ENCODE measurements around the gene RORB. TPM values are rescaled to one million over a fixed set of nuclear protein-coding genes. Genes with fewer than 3 reads are reported as not detected.
A peak's percentile ranks its signal among the peaks of the same experiment; 100 is the strongest.

Gene RORB
- total RNA-seq, 2 experiments from 2014 or later = 0.08 to 0.16 TPM

DNA sequence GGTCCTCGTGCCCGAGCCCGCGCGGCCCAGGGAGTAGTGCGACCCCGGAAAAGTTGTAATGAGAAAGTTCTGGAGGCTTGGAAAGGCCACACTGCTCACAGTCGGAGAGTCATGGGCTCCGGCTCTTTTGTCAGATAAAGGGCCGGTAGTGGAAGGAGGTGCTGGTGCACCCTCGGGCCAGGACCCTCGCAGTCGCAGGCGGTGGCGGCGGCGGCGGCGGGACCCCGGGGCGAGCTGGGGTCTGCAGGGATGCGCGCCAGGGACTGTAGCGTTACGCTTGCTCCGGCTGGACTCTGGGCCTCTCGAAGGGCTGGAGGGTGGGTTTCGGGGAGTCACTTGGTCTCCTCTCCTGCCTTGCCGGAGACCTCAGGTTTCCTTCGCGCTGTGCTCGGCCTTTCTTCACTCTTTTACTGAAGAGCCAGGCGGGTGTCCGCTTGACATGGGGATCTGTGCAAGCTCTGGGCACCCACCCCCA lies 1.5 kb downstream of the RORB start:
- Mint-ChIP-seq H3K27me3 (ENCODE audit: low read depth) (peaks cover 62% of the 10 kb centered on the region), H3K27ac (no peak overlapping the region), H3K4me3 (peak overlapping the region; percentile 92), H3K9me3 (ENCODE audit: insufficient read depth) (no peaks in the 10 kb centered on the region), H3K4me1 (ENCODE audit: low read depth) (peaks cover 35% of the 10 kb centered on the region), H3K36me3 (ENCODE audit: low read depth) (no peaks in the 10 kb centered on the region)
- ChIA-PET CTCF (no interaction called here), POLR2A (no interaction called here)
- ATAC-seq (no peak), DNase-seq (no peak)

DNA sequence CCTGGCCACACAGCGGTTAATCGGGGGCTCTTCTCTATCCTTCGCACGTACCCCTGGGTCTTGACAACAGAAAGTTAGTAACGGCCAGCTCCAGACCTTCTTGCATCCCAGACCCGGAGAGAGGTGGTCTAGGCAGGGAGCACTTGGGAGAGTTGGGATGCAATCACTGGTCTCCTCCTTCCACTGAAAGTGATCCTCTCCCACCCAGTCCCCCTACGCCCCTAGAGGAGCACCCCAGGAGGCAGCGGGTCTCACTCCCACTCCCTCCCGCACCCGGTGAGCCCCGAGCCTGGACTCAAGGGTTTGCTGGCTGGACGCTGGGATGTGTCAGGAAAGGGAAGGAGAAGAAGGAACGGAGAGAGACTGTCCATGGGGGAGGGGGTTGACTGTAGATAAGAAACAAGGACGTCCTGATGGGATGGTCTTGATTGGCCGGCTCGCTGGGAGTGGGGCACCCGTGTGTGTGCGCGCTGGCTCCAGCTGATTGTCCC lies 2.0 kb downstream of the RORB start:
- ChIA-PET CTCF (interaction anchor here (1.2 kb wide), 1 partner anchor 56 kb away, joined by 3 read pairs; no protein-coding TSS in a partner anchor), POLR2A (no interaction called here)
- DNase-seq (no peak), ATAC-seq (no peak)
- no peaks in the 10 kb centered on the region for H3K9me3 Mint-ChIP-seq (ENCODE audit: insufficient read depth)
- H3K4me3 Mint-ChIP-seq = peak overlapping the region; percentile 92
- H3K27me3 Mint-ChIP-seq (ENCODE audit: low read depth) = peaks cover 61% of the 10 kb centered on the region
- no peaks in the 10 kb centered on the region for H3K36me3 Mint-ChIP-seq (ENCODE audit: low read depth)
- peaks cover 35% of the 10 kb centered on the region for H3K4me1 Mint-ChIP-seq (ENCODE audit: low read depth)
- no peak overlapping the region for H3K27ac Mint-ChIP-seq

DNA sequence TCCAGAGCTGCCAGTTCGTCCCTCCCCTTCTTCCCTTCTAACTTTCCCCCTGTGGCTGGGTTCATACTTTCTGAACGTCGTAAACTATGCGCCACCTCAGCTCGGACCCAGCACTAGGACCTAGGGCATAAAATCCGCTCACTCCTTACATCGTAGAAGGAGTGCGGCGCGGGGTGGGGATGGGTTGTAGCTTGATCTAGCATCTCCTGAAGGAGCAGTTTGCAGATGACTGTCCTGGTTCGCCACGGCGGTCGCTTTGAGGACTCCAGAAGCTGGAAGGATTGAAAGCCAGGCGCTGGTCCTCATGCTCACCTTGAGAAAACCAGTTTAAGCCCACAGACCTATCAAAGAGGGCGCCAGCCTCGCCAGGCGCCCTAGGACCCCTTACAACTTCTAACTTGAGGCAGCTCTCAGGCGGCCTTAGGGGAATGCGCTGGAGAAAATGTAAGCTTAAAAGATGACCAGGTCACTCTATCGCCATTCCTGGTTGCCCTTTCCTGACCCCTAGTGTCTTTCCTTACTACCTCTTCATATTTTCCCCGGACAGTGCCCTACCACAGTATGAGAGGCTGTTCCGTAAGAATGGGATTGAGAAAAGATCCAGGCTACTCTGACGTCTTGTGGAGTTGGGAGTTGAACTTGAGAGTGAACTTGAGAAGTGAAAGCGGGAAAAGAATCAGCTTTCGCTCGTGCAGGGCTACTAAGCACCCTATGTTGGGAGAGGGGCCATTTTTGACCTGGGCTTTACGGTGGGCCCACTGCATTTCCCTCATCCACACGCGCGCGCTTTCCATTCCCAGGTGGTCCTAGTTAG lies 2.8 kb downstream of the RORB start:
- ChIA-PET POLR2A (no interaction called here), CTCF (interaction anchor here (1.2 kb wide), 1 partner anchor 55 kb away, joined by 3 read pairs; no protein-coding TSS in a partner anchor)
- Mint-ChIP-seq H3K36me3 (ENCODE audit: low read depth) (no peaks in the 10 kb centered on the region), H3K9me3 (ENCODE audit: insufficient read depth) (no peaks in the 10 kb centered on the region), H3K27me3 (ENCODE audit: low read depth) (peaks cover 59% of the 10 kb centered on the region), H3K4me1 (ENCODE audit: low read depth) (peaks cover 35% of the 10 kb centered on the region), H3K27ac (no peak overlapping the region), H3K4me3 (peak overlapping the region; percentile 92)
- no peak for DNase-seq
- ATAC-seq = no peak

DNA sequence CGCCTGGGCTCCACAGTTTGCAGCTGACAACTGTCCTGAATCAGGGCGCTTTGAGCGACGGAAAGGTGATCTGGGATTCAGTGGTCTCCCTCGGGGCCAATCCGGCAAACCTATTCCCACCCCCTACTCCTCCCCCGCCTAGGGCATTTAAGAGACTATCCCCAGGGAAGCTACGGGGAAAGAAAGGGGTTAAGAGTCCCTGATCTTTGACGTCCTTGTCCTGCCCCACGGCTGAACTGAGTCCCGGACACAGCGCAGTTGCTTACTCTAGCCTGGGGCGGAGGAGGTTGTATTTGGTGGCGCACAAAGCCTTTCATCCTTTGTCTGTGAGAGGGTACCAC lies 3.4 kb downstream of the RORB start:
- Mint-ChIP-seq H3K27me3 (ENCODE audit: low read depth) (peaks cover 59% of the 10 kb centered on the region), H3K36me3 (ENCODE audit: low read depth) (no peaks in the 10 kb centered on the region), H3K9me3 (ENCODE audit: insufficient read depth) (no peaks in the 10 kb centered on the region), H3K4me3 (peak overlapping the region; percentile 92), H3K4me1 (ENCODE audit: low read depth) (peaks cover 35% of the 10 kb centered on the region), H3K27ac (no peak overlapping the region)
- CTCF ChIA-PET = no interaction called here
- ATAC-seq (no peak), DNase-seq (no peak)
- POLR2A ChIA-PET = no interaction called here

DNA sequence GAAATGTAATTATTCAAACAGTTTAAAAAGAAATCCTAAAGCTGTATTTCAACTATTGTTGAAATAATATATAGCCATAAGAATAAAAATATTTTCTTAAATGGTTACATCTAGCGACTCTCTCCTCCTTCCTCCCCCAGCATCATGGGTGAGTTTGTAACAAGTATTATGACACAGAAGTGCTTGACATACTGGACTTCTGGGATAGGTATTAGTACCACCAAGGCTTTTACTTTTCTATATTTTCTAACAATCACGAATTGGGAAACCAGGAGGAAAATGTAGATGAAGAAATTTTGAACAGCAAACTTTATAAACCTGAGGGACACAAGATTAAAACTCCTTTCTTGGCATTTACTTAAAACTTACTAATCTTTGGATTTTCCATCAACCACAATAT lies 4.4 kb downstream of the RORB start:
- no peak overlapping the region for H3K4me3 Mint-ChIP-seq
- DNase-seq (no peak), ATAC-seq (no peak)
- peaks cover 51% of the 10 kb centered on the region for H3K27me3 Mint-ChIP-seq (ENCODE audit: low read depth)
- H3K36me3 Mint-ChIP-seq (ENCODE audit: low read depth) = no peaks in the 10 kb centered on the region
- ChIA-PET CTCF (no interaction called here), POLR2A (no interaction called here)
- no peak overlapping the region for H3K27ac Mint-ChIP-seq
- peaks cover 34% of the 10 kb centered on the region for H3K4me1 Mint-ChIP-seq (ENCODE audit: low read depth)
- no peaks in the 10 kb centered on the region for H3K9me3 Mint-ChIP-seq (ENCODE audit: insufficient read depth)

DNA sequence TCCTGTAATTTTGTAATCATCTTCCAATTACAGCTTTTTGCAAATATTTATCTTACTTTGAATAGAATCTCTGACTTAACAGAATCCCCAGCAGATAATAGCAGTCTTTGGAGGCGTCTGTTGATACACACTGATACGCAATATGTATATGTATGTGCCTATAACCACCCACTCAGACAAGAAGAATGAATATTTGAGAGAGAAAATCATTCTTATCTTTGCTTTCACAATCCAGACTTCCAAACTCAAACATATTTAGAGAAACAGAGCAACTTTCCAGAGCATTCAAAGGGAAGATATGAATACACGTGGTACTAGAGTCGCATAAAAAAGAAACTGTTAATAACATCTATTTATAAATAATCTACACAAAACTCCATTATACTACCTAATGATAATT lies 6.1 kb downstream of the RORB start:
- H3K36me3 Mint-ChIP-seq (ENCODE audit: low read depth) = no peaks in the 10 kb centered on the region

DNA sequence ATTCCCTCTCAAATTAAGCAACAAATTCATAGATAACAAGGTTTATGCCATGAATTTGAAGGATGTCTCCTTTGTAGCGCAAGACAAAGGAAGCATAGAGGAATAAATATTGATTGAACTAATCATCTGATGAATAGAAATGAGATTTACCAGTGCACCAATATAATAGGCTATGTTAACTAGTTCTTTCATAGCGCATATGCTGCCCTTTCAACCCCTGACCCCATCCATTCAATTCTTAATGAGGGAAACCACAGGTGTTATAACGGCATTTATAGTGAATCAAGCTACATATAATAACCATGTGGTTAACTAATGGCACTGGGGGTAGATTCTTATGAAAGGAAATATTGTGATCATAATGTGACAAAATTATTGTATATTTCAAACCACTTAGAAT lies 6.5 kb downstream of the RORB start:
- H3K27ac Mint-ChIP-seq = no peak overlapping the region
- DNase-seq = no peak
- H3K27me3 Mint-ChIP-seq (ENCODE audit: low read depth) = peaks cover 37% of the 10 kb centered on the region
- H3K4me1 Mint-ChIP-seq (ENCODE audit: low read depth) = peaks cover 23% of the 10 kb centered on the region
- ChIA-PET POLR2A (no interaction called here), CTCF (no interaction called here)
- no peaks in the 10 kb centered on the region for H3K9me3 Mint-ChIP-seq (ENCODE audit: insufficient read depth)
- no peaks in the 10 kb centered on the region for H3K36me3 Mint-ChIP-seq (ENCODE audit: low read depth)
- ATAC-seq = no peak
- no peak overlapping the region for H3K4me3 Mint-ChIP-seq

More for the DNA sequence above, 6.1 kb downstream of the RORB start:
- Mint-ChIP-seq H3K9me3 (ENCODE audit: insufficient read depth) (no peaks in the 10 kb centered on the region), H3K27me3 (ENCODE audit: low read depth) (peaks cover 40% of the 10 kb centered on the region), H3K4me1 (ENCODE audit: low read depth) (peaks cover 26% of the 10 kb centered on the region), H3K4me3 (no peak overlapping the region), H3K27ac (no peak overlapping the region)
- POLR2A ChIA-PET = no interaction called here
- no peak for DNase-seq
- CTCF ChIA-PET = no interaction called here
- ATAC-seq = no peak

DNA sequence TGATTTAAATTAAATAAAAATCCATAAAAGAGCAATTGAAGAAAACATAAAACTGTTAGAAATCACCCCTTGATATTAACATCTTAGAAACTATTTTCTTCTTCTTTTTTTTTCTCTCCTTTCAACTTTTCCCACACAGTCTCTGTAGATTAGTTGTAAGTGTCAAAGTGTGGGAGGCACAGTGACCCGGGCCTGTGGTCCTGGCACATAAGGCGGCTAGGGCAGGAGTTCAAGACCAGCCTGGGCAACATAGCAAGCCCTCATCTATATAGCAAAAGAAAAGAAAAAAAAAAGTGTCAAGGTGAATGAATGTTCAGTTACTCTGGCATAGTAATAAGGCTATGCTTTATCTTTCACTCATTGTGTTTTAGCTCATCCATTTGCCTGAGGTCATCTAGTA lies 14.2 kb downstream of the RORB start:
- ATAC-seq (no peak), DNase-seq (no peak)
- Mint-ChIP-seq H3K4me1 (ENCODE audit: low read depth) (no peaks in the 10 kb centered on the region), H3K9me3 (ENCODE audit: insufficient read depth) (no peaks in the 10 kb centered on the region), H3K27me3 (ENCODE audit: low read depth) (peaks cover 11% of the 10 kb centered on the region), H3K27ac (no peak overlapping the region), H3K36me3 (ENCODE audit: low read depth) (no peaks in the 10 kb centered on the region), H3K4me3 (no peak overlapping the region)
- ChIA-PET CTCF (no interaction called here), POLR2A (no interaction called here)

DNA sequence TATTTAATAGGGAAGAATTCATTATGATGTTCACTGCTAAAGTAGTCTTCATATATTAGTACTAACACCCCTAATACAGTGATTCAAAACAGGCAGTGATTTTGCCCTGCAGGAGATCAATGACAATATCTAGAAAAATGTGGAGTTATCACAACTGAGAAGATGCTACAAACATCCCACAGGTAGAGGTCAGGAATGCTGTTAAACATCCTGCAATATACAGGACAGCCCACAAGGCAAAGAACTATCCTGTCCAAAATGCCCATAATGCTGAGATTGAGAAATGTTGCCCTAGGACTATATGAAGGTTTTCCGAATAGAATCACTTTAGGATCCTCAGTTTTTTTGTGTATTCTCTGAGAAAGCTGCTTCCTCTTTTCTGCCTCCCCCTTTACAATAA lies 15.3 kb downstream of the RORB start:
- Mint-ChIP-seq H3K27ac (no peak overlapping the region), H3K36me3 (ENCODE audit: low read depth) (no peaks in the 10 kb centered on the region), H3K9me3 (ENCODE audit: insufficient read depth) (no peaks in the 10 kb centered on the region), H3K4me3 (no peak overlapping the region), H3K27me3 (ENCODE audit: low read depth) (peaks cover 11% of the 10 kb centered on the region), H3K4me1 (ENCODE audit: low read depth) (no peaks in the 10 kb centered on the region)
- ChIA-PET POLR2A (no interaction called here), CTCF (no interaction called here)
- DNase-seq (no peak), ATAC-seq (no peak)

DNA sequence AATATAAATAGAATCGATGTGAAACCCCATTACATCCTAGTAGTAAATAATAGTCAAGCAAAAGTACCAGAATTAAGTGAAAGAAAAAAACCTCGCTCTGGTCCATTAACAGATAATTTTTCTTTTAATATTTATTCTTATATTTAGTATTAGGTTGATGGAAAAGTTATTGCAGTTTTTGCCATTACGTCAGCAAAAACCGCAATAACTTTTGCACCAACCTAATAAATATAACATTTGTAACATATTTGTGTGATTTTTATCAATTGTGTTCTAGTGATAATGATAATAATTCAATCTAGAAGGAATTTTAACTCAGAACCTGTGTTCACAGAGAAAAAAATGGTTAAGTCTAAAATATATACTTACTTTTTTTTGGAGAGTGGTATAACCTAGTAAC lies 16.1 kb downstream of the RORB start:
- ChIA-PET POLR2A (no interaction called here), CTCF (no interaction called here)
- peaks cover 11% of the 10 kb centered on the region for H3K27me3 Mint-ChIP-seq (ENCODE audit: low read depth)
- no peaks in the 10 kb centered on the region for H3K36me3 Mint-ChIP-seq (ENCODE audit: low read depth)
- no peaks in the 10 kb centered on the region for H3K4me1 Mint-ChIP-seq (ENCODE audit: low read depth)
- H3K27ac Mint-ChIP-seq = no peak overlapping the region
- no peak for DNase-seq
- H3K9me3 Mint-ChIP-seq (ENCODE audit: insufficient read depth) = no peaks in the 10 kb centered on the region
- no peak overlapping the region for H3K4me3 Mint-ChIP-seq
- ATAC-seq = no peak

DNA sequence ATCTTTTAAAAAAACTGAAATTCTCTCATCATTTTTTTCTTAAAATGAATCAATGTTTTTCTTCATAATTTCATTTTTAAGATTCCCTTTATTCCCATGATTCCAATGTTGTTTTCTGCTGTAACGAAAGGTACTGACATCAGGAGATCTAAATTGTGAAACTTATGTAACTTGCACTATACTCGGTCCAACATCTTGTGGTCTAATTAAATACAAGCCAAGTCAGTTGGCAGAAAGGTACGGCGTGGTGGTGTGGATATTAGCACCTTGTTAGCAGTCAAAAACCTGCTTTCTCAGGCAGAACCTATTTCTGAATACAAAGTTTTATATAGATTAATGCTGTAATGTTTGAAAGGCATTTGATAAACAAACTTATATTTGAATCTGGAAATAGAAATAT lies 20.1 kb downstream of the RORB start:
- no peak for DNase-seq
- no peak overlapping the region for H3K4me3 Mint-ChIP-seq
- no peaks in the 10 kb centered on the region for H3K9me3 Mint-ChIP-seq (ENCODE audit: insufficient read depth)
- ChIA-PET CTCF (no interaction called here), POLR2A (no interaction called here)
- no peaks in the 10 kb centered on the region for H3K36me3 Mint-ChIP-seq (ENCODE audit: low read depth)
- ATAC-seq = no peak
- no peak overlapping the region for H3K27ac Mint-ChIP-seq
- no peaks in the 10 kb centered on the region for H3K4me1 Mint-ChIP-seq (ENCODE audit: low read depth)
- H3K27me3 Mint-ChIP-seq (ENCODE audit: low read depth) = peaks cover 7% of the 10 kb centered on the region

DNA sequence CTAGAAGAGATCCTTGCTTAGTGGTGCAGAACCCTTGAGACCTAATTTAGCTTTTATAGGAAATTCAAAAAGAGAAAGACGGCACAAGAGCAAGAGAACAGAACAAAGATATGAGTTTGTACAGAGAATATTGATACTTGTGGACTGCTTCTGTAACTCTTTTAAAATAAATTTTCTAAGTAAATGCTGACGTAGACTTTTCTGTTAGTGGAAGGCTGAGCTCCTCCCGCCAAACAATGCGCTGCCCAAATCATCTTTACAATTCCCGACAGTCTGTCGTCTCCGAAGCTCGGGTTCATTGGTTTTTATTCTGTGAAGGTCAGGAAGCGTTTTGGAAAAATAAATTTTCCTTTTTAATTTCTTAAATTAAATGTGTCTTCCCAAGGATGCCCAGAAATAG lies 22.3 kb downstream of the RORB start:
- POLR2A ChIA-PET = no interaction called here
- Mint-ChIP-seq H3K4me3 (no peak overlapping the region), H3K36me3 (ENCODE audit: low read depth) (no peaks in the 10 kb centered on the region), H3K9me3 (ENCODE audit: insufficient read depth) (no peaks in the 10 kb centered on the region), H3K27me3 (ENCODE audit: low read depth) (peaks cover 4% of the 10 kb centered on the region), H3K27ac (no peak overlapping the region), H3K4me1 (ENCODE audit: low read depth) (no peaks in the 10 kb centered on the region)
- ATAC-seq = no peak
- DNase-seq = no peak
- CTCF ChIA-PET = no interaction called here

DNA sequence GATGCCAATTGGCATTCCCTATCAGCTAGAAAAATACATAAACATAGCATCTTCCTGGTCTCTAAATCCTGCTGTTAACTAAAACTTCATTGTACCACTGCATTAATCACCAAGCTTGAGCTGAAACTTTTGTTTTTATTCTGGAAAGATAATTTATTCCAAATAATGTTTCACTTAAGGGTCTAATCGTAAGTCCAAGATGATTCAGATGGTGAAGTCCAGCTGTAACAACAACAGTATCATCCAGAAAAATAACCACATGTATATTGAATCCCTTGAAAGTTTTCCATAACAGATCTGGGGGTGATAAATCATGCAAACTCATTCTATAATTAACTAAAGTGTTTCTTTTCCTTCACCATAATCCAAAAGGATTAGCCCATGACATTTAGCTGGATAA lies 23.9 kb downstream of the RORB start:
- CTCF ChIA-PET = no interaction called here
- Mint-ChIP-seq H3K27ac (no peak overlapping the region), H3K4me1 (ENCODE audit: low read depth) (no peaks in the 10 kb centered on the region), H3K9me3 (ENCODE audit: insufficient read depth) (no peaks in the 10 kb centered on the region), H3K27me3 (ENCODE audit: low read depth) (peaks cover 6% of the 10 kb centered on the region), H3K36me3 (ENCODE audit: low read depth) (no peaks in the 10 kb centered on the region), H3K4me3 (no peak overlapping the region)
- POLR2A ChIA-PET = no interaction called here
- DNase-seq (no peak), ATAC-seq (no peak)
